ENCODE measurements around the gene GABRP. TPM values are rescaled to one million over a fixed set of nuclear protein-coding genes. Genes with fewer than 3 reads are reported as not detected.

Gene GABRP
- polyA plus RNA-seq, 3 donors = not detected

- Histone ChIP-seq H3K4me1 (ENCODE audit: control insufficient read depth in 1 of 2, insufficient read depth in 2 of 2, low read length in 2 of 2) (no peaks in the 10 kb centered on the region), H3K9ac (ENCODE audit: insufficient read depth, low read length, poor library complexity, severe bottlenecking) (no peak overlapping the region), H3K79me2 (ENCODE audit: insufficient read depth, low read length) (no peaks in the 10 kb centered on the region), H3K9me3 (replicated peaks in 1 of 2; ENCODE audit: control insufficient read depth in 1 of 2, insufficient read depth in 1 of 2, low read length in 2 of 2) (peaks cover 0 to 4% of the 10 kb centered on the region in 2 donors), H3K27me3 (ENCODE audit: control insufficient read depth in 2 of 2, insufficient read depth in 2 of 2, low read length in 2 of 2) (peaks cover 4 to 10% of the 10 kb centered on the region in 2 donors), H3K27ac (ENCODE audit: low read depth in 1 of 2, low read length in 2 of 2) (no peak overlapping the region), H3K4me2 (replicated peaks; ENCODE audit: extremely low read depth, low read length, poor library complexity, severe bottlenecking) (no peak overlapping the region), H2AFZ (ENCODE audit: insufficient read depth, low read depth, low read length, poor library complexity, severe bottlenecking) (no peak overlapping the region), H3K4me3 (replicated peaks in 1 of 3; ENCODE audit: low read depth in 2 of 3, low read length in 3 of 3) (no peak overlapping the region), H3K36me3 (replicated peaks in 1 of 2; ENCODE audit: control insufficient read depth in 1 of 2, insufficient read depth in 2 of 2, low read length in 2 of 2) (no peaks in the 10 kb centered on the region), H4K20me1 (ENCODE audit: insufficient read depth, low read length) (no peaks in the 10 kb centered on the region)
- WGBS (ENCODE audit: insufficient coverage) = 86% methylated on average over 3 of the region's 4 CpGs
- peaks cover 6 to 13% (median 11%) of the 10 kb centered on the region in 7 donors for H3K9me3 Mint-ChIP-seq
- no peaks in the 10 kb centered on the region for H3K36me3 Mint-ChIP-seq
- no peak overlapping the region for H3K4me3 Mint-ChIP-seq
- H3K27ac Mint-ChIP-seq = no peak overlapping the region
- no peak for TF ChIP-seq CTCF (IDR thresholded peaks at IDR 0.05)
- peaks cover 3% of the 10 kb centered on the region for H3K4me1 Mint-ChIP-seq
- peaks cover 18 to 30% (median 27%) of the 10 kb centered on the region in 3 donors for H3K27me3 Mint-ChIP-seq (ENCODE audit: low read depth in 3 of 3)
- intact Hi-C loops (cut with micrococcal nuclease) = no loop called here
- DNase-seq = no peak
Observed at GRCh38 chr5:170739446-170739845, 44.1 kb upstream of the GABRP start.

GRCh38 chr5:170740551-170741205 lies 42.8 kb upstream of the GABRP start:
- no peak for TF ChIP-seq CTCF (IDR thresholded peaks at IDR 0.05)
- H3K9me3 ChIP-seq (replicated peaks in 1 of 2; ENCODE audit: control insufficient read depth in 1 of 2, insufficient read depth in 1 of 2, low read length in 2 of 2) = no peaks in the 10 kb centered on the region
- H2AFZ ChIP-seq (ENCODE audit: insufficient read depth, low read depth, low read length, poor library complexity, severe bottlenecking) = no peak overlapping the region
- H3K4me1 ChIP-seq (ENCODE audit: control insufficient read depth in 1 of 2, insufficient read depth in 2 of 2, low read length in 2 of 2) = no peaks in the 10 kb centered on the region
- Mint-ChIP-seq H3K9me3 (peaks cover under 1 to 5% (median 4%) of the 10 kb centered on the region in 7 donors), H3K27ac (no peak overlapping the region), H3K36me3 (no peaks in the 10 kb centered on the region), H3K4me1 (peaks cover 3% of the 10 kb centered on the region), H3K27me3 (ENCODE audit: low read depth in 3 of 3) (peaks cover 25 to 39% (median 36%) of the 10 kb centered on the region in 3 donors), H3K4me3 (no peak overlapping the region)
- H3K4me2 ChIP-seq (replicated peaks; ENCODE audit: extremely low read depth, low read length, poor library complexity, severe bottlenecking) = no peak overlapping the region
- H3K36me3 ChIP-seq (replicated peaks in 1 of 2; ENCODE audit: control insufficient read depth in 1 of 2, insufficient read depth in 2 of 2, low read length in 2 of 2) = no peaks in the 10 kb centered on the region
- H3K4me3 ChIP-seq (replicated peaks in 1 of 3; ENCODE audit: low read depth in 2 of 3, low read length in 3 of 3) = no peak overlapping the region
- H3K27me3 ChIP-seq (ENCODE audit: control insufficient read depth in 2 of 2, insufficient read depth in 2 of 2, low read length in 2 of 2) = peaks cover 4 to 22% of the 10 kb centered on the region in 2 donors
- H4K20me1 ChIP-seq (ENCODE audit: insufficient read depth, low read length) = no peaks in the 10 kb centered on the region
- H3K79me2 ChIP-seq (ENCODE audit: insufficient read depth, low read length) = no peaks in the 10 kb centered on the region
- intact Hi-C loops (cut with micrococcal nuclease) = loop anchor here (10.0 kb wide), 2 partner anchors 594 to 604 kb away; no protein-coding TSS in a partner anchor
- DNase-seq = no peak
- H3K27ac ChIP-seq (ENCODE audit: low read depth in 1 of 2, low read length in 2 of 2) = no peak overlapping the region
- no peak overlapping the region for H3K9ac ChIP-seq (ENCODE audit: insufficient read depth, low read length, poor library complexity, severe bottlenecking)
- WGBS (ENCODE audit: insufficient coverage) = 89% methylated on average over 2 of the region's 3 CpGs

Measured in CD14-positive monocyte (primary cell).